ENCODE measurements around the gene SLC22A8.
"Not testable (repeated sequence)": the region's sequence is repeated elsewhere in the genome, so short reads cannot be mapped to it uniquely, and the experiment has no call there.

SLC22A8 gene, protein sequence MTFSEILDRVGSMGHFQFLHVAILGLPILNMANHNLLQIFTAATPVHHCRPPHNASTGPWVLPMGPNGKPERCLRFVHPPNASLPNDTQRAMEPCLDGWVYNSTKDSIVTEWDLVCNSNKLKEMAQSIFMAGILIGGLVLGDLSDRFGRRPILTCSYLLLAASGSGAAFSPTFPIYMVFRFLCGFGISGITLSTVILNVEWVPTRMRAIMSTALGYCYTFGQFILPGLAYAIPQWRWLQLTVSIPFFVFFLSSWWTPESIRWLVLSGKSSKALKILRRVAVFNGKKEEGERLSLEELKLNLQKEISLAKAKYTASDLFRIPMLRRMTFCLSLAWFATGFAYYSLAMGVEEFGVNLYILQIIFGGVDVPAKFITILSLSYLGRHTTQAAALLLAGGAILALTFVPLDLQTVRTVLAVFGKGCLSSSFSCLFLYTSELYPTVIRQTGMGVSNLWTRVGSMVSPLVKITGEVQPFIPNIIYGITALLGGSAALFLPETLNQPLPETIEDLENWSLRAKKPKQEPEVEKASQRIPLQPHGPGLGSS

DNA sequence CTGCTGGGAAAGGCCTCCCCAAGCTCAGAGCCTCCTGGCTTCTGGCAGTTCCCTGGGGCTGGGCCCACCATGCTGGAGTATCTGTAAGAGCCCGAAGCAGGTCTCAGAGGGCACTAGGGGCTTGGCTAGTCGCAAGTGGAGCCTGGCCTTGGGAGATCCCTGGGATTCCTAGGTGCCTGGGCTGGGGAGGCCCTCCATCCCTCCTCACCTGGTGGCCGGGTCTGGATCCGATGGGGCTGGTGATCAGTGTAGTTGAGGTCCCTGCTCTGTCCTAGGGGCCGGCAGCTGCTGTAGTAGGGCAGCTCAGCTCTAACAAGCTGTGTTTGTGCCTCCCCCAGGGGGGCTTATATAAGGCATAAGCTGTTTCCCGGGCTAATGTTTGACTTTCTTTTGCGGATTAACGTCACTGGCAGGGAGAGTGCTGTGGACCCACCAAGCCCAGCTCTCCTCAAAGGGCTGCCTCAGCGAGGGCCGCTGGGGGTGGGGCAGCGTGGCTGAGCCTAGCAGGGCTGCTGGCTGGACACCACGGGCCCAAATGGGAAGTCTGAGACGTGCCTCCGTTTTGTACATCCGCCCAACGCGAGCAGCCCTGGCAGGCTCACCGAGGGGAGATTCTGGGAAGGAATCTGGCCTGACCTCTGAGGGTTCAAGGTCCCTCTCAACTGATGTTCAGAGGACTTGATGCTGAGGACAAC lies at the start of gene SLC22A8:
Gene SLC22A8 (minus strand): TSS at position 321 of the 695 bp plus-strand sequence. CDS start 883 bp downstream, outside the sequence.
- TF ChIP-seq, protein P1, sequence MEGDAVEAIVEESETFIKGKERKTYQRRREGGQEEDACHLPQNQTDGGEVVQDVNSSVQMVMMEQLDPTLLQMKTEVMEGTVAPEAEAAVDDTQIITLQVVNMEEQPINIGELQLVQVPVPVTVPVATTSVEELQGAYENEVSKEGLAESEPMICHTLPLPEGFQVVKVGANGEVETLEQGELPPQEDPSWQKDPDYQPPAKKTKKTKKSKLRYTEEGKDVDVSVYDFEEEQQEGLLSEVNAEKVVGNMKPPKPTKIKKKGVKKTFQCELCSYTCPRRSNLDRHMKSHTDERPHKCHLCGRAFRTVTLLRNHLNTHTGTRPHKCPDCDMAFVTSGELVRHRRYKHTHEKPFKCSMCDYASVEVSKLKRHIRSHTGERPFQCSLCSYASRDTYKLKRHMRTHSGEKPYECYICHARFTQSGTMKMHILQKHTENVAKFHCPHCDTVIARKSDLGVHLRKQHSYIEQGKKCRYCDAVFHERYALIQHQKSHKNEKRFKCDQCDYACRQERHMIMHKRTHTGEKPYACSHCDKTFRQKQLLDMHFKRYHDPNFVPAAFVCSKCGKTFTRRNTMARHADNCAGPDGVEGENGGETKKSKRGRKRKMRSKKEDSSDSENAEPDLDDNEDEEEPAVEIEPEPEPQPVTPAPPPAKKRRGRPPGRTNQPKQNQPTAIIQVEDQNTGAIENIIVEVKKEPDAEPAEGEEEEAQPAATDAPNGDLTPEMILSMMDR (IDR thresholded peaks at IDR 0.05), result no peak
- no peak for DNase-seq (ENCODE audit: low spot score)

DNA sequence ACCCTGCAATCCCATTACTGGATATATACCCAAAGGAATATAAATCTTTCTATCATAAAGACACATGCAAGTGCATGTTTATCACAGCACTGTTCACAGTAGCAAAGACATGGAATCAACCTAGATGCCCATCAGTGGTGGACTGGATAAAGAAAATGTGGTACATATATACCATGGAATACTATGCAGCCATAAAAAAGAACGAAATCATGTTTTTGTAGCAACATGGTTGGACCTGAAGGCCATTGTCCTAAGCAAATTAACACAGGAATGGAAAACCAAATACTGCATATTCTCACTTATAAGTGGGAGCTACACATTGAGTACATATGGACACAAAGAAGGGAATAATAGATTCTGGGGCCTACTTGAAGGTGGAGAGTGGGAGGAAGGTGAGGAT lies 30.6 kb upstream of the SLC22A8 start:
- not testable (repeated sequence) for DNase-seq (ENCODE audit: low spot score); H3K27ac ChIP-seq; H3K4me3 ChIP-seq

More for the DNA sequence above, at the start of gene SLC22A8:
- Histone ChIP-seq H3K4me3 (no peak within 1 kb of the TSS), H3K27ac (peak within 1 kb of the TSS in 1 of 2 donors; percentile 43)

DNA sequence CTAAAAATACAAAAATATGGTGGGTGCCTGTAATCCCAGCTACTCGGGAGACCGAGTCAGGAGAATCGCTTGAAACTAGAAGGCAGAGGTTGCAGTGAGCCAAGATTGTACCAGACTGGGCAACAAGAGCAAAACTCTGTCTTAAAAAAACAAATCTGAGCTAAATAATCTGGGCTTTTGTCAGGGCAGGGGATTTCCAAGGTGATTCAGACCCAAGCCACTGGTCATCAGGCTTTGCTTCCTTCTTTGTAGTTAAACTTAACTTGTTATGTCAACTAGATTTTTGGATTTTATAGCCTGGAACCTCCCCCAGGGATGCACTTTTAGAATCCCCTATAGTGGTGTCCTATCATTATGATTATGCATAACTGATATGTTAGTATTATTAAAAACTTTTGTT lies 27.0 kb upstream of the SLC22A8 start:
- no peak for DNase-seq (ENCODE audit: low spot score)
- TF ChIP-seq, protein P1 (IDR thresholded peaks at IDR 0.05), result no peak
- Histone ChIP-seq H3K27ac (no peak overlapping the region), H3K4me3 (no peak overlapping the region)

DNA sequence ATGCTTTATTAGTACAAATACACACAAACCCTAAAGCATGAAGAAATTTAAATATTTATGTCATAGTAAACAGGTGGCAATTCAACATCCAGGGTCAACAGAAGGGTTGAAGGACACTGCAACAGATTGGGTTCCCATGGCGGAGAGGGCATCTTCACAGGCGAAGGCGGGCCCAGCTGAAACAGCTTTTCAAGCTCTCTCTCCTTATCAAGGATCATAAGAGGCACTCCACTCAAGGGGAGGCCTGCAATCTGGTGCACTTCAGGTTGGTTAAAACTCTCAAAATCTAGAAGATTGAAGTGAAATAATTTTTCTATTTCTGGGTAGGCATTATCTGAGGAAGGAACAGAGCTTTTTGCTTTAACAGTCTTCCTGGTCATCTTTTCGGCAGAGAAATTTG lies 16.8 kb upstream of the SLC22A8 start:
- Histone ChIP-seq H3K4me3 (no peak overlapping the region), H3K27ac (no peak overlapping the region)
- no peak for DNase-seq (ENCODE audit: low spot score)
- TF ChIP-seq, protein P1 (IDR thresholded peaks at IDR 0.05), result no peak

DNA sequence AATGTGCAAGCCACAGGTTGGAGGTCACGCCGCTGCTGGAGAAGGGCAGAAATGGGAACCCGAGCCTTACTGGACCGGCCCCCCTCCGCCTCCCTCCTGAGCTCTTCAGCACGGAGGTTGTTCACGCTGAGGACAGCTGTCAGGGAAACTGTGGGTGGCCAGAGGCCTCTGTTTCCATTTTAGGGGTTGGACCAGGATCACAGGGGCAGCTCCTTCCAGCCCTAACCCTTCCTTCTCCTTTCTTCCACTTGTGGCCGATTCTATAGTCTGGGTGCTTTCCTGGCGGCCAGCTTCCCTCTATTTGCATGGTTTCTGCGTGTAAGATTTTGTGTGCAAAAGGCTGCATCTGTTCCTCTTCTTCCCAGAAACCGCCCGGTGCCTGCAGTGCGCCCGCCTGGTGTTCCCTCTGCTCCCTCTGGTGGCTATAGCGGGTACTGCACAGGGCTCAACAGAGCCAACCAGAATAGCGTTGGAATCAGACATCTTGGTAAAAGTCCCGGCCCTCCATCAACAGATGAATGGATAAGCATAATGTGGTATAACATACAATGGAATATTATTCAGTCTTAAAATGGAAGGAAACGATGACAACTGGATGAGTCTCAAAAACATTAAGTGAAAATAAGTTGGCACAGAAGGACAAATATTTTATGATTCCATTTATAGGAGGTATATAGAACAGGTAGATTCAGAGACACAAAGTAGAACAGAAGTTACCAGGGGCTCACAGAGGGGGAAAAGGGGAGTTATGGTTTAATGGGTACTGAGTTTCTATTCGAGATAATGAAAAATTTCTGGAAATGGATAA lies 8.4 kb upstream of the SLC22A8 start:
- TF ChIP-seq, protein P1 (IDR thresholded peaks at IDR 0.05), result peak; percentile 92
- Histone ChIP-seq H3K4me3 (peak overlapping the region; percentile 36), H3K27ac (no peak overlapping the region)

DNA sequence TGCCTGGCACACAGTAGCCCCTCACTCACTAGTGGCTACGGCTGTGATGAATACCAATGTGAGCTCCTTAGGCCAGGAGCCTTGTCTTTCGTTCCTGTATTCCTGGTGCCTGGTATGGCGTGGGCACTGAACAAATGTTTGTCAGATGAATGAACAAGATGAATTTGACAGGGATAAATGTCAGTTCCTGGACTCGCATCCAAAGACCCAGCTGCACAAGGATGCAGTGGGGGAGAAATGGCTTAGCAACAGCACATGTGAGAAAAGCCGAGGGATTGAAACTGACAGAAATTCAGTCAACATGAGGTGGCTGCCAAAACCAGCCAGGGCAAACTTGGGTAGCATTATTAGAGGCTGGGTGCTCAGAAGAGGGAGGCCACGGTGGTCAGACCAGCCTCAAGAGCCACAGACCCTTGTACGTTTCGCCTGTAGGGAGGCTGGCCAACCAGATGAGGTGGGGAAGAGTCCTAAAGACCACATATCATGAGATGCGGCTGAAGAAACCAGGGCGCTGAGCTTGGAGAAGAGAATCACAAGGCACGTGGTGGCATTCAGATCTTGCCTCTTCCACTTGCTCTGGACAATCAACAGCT lies 7.7 kb upstream of the SLC22A8 start:
- Histone ChIP-seq H3K4me3 (peak overlapping the region; percentile 36), H3K27ac (no peak overlapping the region)
- TF ChIP-seq, protein P1 (IDR thresholded peaks at IDR 0.05), result no peak
- DNase-seq (ENCODE audit: low spot score), result no peak

More for the DNA sequence above, 8.4 kb upstream of the SLC22A8 start:
- peak; percentile 84 for DNase-seq (ENCODE audit: low spot score)

Measured in coronary artery (tissue), 2 donors.